Measurements from ENCODE around the gene FAM20C. TPM values are rescaled to one million over a fixed set of nuclear protein-coding genes. Genes with fewer than 3 reads are reported as not detected.

FAM20C gene
- total and polyA plus RNA-seq, 7 donors: 15.6 to 47.6 (median 28.1) TPM

- H3K36me3 ChIP-seq (ENCODE audit: insufficient read depth in 1 of 2, low read depth in 1 of 2): peaks cover 0 to 40% of the 10 kb centered on the region in 2 donors
- WGBS, 3 donors: 69 to 76% (median 75%) methylated on average over 10 of the region's 10 CpGs
- intact Hi-C loops (cut with DNase I): no loop called here
- DNase-seq: no peak
- H3K27me3 ChIP-seq (ENCODE audit: insufficient read depth in 3 of 3, low read length in 2 of 3): no peaks in the 10 kb centered on the region
- ATAC-seq: no peak
- no peaks in the 10 kb centered on the region for H3K9me3 ChIP-seq
- H3K4me1 ChIP-seq: peaks cover 2% of the 10 kb centered on the region
- no peak overlapping the region for H3K4me3 ChIP-seq
- no peak overlapping the region for H3K27ac ChIP-seq
- TF ChIP-seq CTCF (IDR thresholded peaks at IDR 0.05): no peak
Measured at GRCh38 chr7:209416-209815, 17.0 kb downstream of the FAM20C start.

- TF ChIP-seq CTCF (IDR thresholded peaks at IDR 0.05): no peak
- DNase-seq (no peak), ATAC-seq (no peak)
- WGBS, 3 donors: 70 to 78% (median 77%) methylated on average over 17 to 24 of the region's 24 CpGs
- intact Hi-C loops (cut with DNase I): no loop called here
- H3K36me3 ChIP-seq (ENCODE audit: insufficient read depth in 1 of 2, low read depth in 1 of 2): peaks cover 0 to 37% of the 10 kb centered on the region in 2 donors
- no peaks in the 10 kb centered on the region for H3K27me3 ChIP-seq (ENCODE audit: insufficient read depth in 3 of 3, low read length in 2 of 3)
- peaks cover 7% of the 10 kb centered on the region for H3K4me1 ChIP-seq
- H3K9me3 ChIP-seq: no peaks in the 10 kb centered on the region
- no peak overlapping the region for H3K4me3 ChIP-seq
- H3K27ac ChIP-seq: no peak overlapping the region
Measured at GRCh38 chr7:209906-210305, 17.5 kb downstream of the FAM20C start.

- ATAC-seq (no peak), DNase-seq (no peak)
- Histone ChIP-seq H3K27ac (no peak overlapping the region), H3K4me1 (peaks cover 8% of the 10 kb centered on the region), H3K9me3 (no peaks in the 10 kb centered on the region), H3K27me3 (ENCODE audit: insufficient read depth in 3 of 3, low read length in 2 of 3) (no peaks in the 10 kb centered on the region), H3K36me3 (ENCODE audit: insufficient read depth in 1 of 2, low read depth in 1 of 2) (peaks cover 0 to 32% of the 10 kb centered on the region in 2 donors), H3K4me3 (no peak overlapping the region)
- TF ChIP-seq CTCF (IDR thresholded peaks at IDR 0.05): no peak
- intact Hi-C loops (cut with DNase I): no loop called here
- WGBS, 3 donors: 86 to 97% (median 92%) methylated on average over 31 of the region's 31 CpGs
Measured at GRCh38 chr7:210401-210925, 18.1 kb downstream of the FAM20C start.

- Histone ChIP-seq H3K27ac (no peak overlapping the region), H3K27me3 (ENCODE audit: insufficient read depth in 3 of 3, low read length in 2 of 3) (no peaks in the 10 kb centered on the region), H3K9me3 (no peaks in the 10 kb centered on the region), H3K4me1 (peaks cover 8% of the 10 kb centered on the region), H3K36me3 (ENCODE audit: insufficient read depth in 1 of 2, low read depth in 1 of 2) (peaks cover 0 to 25% of the 10 kb centered on the region in 2 donors), H3K4me3 (no peak overlapping the region)
- intact Hi-C loops (cut with DNase I): no loop called here
- ATAC-seq (no peak), DNase-seq (no peak)
- TF ChIP-seq CTCF (IDR thresholded peaks at IDR 0.05): no peak
- WGBS, 3 donors: 92 to 95% (median 92%) methylated on average over 21 of the region's 21 CpGs
Measured at GRCh38 chr7:211033-211714, 18.8 kb downstream of the FAM20C start.

- Histone ChIP-seq H3K27me3 (ENCODE audit: insufficient read depth in 3 of 3, low read length in 2 of 3) (no peaks in the 10 kb centered on the region), H3K4me3 (no peak overlapping the region), H3K27ac (no peak overlapping the region), H3K9me3 (no peaks in the 10 kb centered on the region), H3K4me1 (peaks cover 8% of the 10 kb centered on the region), H3K36me3 (ENCODE audit: insufficient read depth in 1 of 2, low read depth in 1 of 2) (peaks cover 0 to 25% of the 10 kb centered on the region in 2 donors)
- no peak for ATAC-seq
- no peak for TF ChIP-seq CTCF (IDR thresholded peaks at IDR 0.05)
- intact Hi-C loops (cut with DNase I): no loop called here
- 92 to 96% (median 96%) methylated on average over 19 of the region's 19 CpGs for WGBS, 3 donors
- DNase-seq: no peak
Measured at GRCh38 chr7:211715-212058, 19.3 kb downstream of the FAM20C start.

Data from psoas muscle (tissue), 8 donors.